Fibroblast of villous mesenchyme (primary cell): ENCODE results near the gene EIF4ENIF1. TPM values are rescaled to one million over a fixed set of nuclear protein-coding genes. Genes with fewer than 3 reads are reported as not detected.

Experiments used
- DNase-seq: peaks from one replicate; pipeline ENCODE4 v3.0.0-alpha.2; 2010; ENCODE audit warnings: low read depth
- H3K4me3 ChIP-seq: 2 replicates; pipeline ENCODE4 v1.5.1; 2011; ENCODE audit warnings: low read depth, mild to moderate bottlenecking, low read length
- CTCF ChIP-seq: IDR thresholded peaks from 2 replicates; pipeline ENCODE4 v1.5.1; 2012; ENCODE audit warnings: low read depth, mild to moderate bottlenecking, low read length; ENCODE audit not compliant: insufficient read depth
- small RNA-seq: library from RNA; depleted of rRNA; stranded (forward); fragments of <200 nt; gene quantifications from one replicate; pipeline ENCODE3, GENCODE V24; 2012
- total RNA-seq: library from RNA; depleted of rRNA; stranded (reverse); fragments of >200 nt; gene quantifications from 2 replicates; pipeline ENCODE4 v1.2.3, GENCODE V29; 2012

EIF4ENIF1 gene
- total RNA-seq, 1 donor: 25.0 TPM

- H3K4me3 ChIP-seq: no peak overlapping the region
- DNase-seq: no peak
- TF ChIP-seq CTCF: no peak
Observed at GRCh38 chr22:31393893-31394292, 95.7 kb downstream of the EIF4ENIF1 start.

Small RNA genes lying within 50 kb of the gene (small RNA-seq; reads per million reads assigned to genes)
- gene AL096701.2 (not detected), gene RNU6-28P (not detected)

Other genes starting within 250 kb of the EIF4ENIF1 start
- gene PIK3IP1, start 197.4 kb downstream of the EIF4ENIF1 start, total RNA-seq: 11.2 and 18.0 TPM in 2 replicates
- 15.1 and 19.0 TPM in 2 replicates for gene PATZ1, start 143.5 kb downstream of the EIF4ENIF1 start, total RNA-seq
- 75.4 and 92.8 TPM in 2 replicates for gene DRG1, start 90.2 kb downstream of the EIF4ENIF1 start, total RNA-seq
- 15.5 and 17.1 TPM in 2 replicates for gene SFI1, start 6.7 kb upstream of the EIF4ENIF1 start, total RNA-seq
- 40.6 and 56.6 TPM in 2 replicates for gene PISD, start 172.4 kb upstream of the EIF4ENIF1 start, total RNA-seq